ENCODE data around the gene NAV2. TPM values are rescaled to one million over a fixed set of nuclear protein-coding genes. Genes with fewer than 3 reads are reported as not detected.

The NAV2 gene
- total and polyA plus RNA-seq, 2 experiments from 2014 or later, result 26.0 to 45.0 TPM

GRCh38 chr11:19683141-19683805 lies 29.4 kb upstream of the NAV2 start (continued):
- TF ChIP-seq, protein P1, sequence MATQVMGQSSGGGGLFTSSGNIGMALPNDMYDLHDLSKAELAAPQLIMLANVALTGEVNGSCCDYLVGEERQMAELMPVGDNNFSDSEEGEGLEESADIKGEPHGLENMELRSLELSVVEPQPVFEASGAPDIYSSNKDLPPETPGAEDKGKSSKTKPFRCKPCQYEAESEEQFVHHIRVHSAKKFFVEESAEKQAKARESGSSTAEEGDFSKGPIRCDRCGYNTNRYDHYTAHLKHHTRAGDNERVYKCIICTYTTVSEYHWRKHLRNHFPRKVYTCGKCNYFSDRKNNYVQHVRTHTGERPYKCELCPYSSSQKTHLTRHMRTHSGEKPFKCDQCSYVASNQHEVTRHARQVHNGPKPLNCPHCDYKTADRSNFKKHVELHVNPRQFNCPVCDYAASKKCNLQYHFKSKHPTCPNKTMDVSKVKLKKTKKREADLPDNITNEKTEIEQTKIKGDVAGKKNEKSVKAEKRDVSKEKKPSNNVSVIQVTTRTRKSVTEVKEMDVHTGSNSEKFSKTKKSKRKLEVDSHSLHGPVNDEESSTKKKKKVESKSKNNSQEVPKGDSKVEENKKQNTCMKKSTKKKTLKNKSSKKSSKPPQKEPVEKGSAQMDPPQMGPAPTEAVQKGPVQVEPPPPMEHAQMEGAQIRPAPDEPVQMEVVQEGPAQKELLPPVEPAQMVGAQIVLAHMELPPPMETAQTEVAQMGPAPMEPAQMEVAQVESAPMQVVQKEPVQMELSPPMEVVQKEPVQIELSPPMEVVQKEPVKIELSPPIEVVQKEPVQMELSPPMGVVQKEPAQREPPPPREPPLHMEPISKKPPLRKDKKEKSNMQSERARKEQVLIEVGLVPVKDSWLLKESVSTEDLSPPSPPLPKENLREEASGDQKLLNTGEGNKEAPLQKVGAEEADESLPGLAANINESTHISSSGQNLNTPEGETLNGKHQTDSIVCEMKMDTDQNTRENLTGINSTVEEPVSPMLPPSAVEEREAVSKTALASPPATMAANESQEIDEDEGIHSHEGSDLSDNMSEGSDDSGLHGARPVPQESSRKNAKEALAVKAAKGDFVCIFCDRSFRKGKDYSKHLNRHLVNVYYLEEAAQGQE (IDR thresholded peaks at IDR 0.05; ENCODE audit: unreplicated experiment), result no peak
- TF ChIP-seq CREB1 (CRISPR knock-in tag; IDR thresholded peaks at IDR 0.05; ENCODE audit: low read depth), result no peak

GRCh38 chr11:19683862-19684491 lies 28.7 kb upstream of the NAV2 start:
- Mint-ChIP-seq H3K4me3 (no peak overlapping the region), H3K4me1 (peaks cover 21% of the 10 kb centered on the region), H3K27me3 (ENCODE audit: insufficient read depth, low read depth, poor library complexity) (peaks cover 13% of the 10 kb centered on the region), H3K9me3 (no peaks in the 10 kb centered on the region), H3K36me3 (ENCODE audit: low read depth) (no peaks in the 10 kb centered on the region), H3K27ac (no peak overlapping the region)
- peaks cover 12% of the 10 kb centered on the region; the same call in 1 of the 2 replicates for H3K4me1 ChIP-seq (ENCODE audit: insufficient read depth)
- no peaks in the 10 kb centered on the region for H3K79me2 ChIP-seq (replicated peaks; ENCODE audit: insufficient read depth)
- no peak overlapping the region for H3K4me3 ChIP-seq
- H3F3A ChIP-seq (replicated peaks; ENCODE audit: low read depth), result no peaks in the 10 kb centered on the region
- no peak overlapping the region for H3K4me2 ChIP-seq
- H3K27me3 ChIP-seq (ENCODE audit: insufficient read depth), result no peaks in the 10 kb centered on the region
- no peak overlapping the region for H3K27ac ChIP-seq (ENCODE audit: low read depth)
- H3K36me3 ChIP-seq (ENCODE audit: insufficient read depth), result no peaks in the 10 kb centered on the region
- no peak for ATAC-seq
- H2AFZ ChIP-seq, result no peak overlapping the region
- DNase-seq (ENCODE audit: low spot score), result no peak
- H4K20me1 ChIP-seq (replicated peaks; ENCODE audit: insufficient read depth), result no peaks in the 10 kb centered on the region
- no peaks in the 10 kb centered on the region; the same call in 1 of the 2 replicates for H3K9me2 ChIP-seq (ENCODE audit: insufficient read depth)
- TF ChIP-seq NANOG (IDR thresholded peaks at IDR 0.05; ENCODE audit: borderline replicate concordance), result no peak
- TF ChIP-seq ZNF331 (CRISPR knock-in tag; IDR thresholded peaks at IDR 0.05; ENCODE audit: low read depth), result no peak
- TF ChIP-seq, protein P2, sequence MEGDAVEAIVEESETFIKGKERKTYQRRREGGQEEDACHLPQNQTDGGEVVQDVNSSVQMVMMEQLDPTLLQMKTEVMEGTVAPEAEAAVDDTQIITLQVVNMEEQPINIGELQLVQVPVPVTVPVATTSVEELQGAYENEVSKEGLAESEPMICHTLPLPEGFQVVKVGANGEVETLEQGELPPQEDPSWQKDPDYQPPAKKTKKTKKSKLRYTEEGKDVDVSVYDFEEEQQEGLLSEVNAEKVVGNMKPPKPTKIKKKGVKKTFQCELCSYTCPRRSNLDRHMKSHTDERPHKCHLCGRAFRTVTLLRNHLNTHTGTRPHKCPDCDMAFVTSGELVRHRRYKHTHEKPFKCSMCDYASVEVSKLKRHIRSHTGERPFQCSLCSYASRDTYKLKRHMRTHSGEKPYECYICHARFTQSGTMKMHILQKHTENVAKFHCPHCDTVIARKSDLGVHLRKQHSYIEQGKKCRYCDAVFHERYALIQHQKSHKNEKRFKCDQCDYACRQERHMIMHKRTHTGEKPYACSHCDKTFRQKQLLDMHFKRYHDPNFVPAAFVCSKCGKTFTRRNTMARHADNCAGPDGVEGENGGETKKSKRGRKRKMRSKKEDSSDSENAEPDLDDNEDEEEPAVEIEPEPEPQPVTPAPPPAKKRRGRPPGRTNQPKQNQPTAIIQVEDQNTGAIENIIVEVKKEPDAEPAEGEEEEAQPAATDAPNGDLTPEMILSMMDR (conservative IDR thresholded peaks at IDR 0.05; ENCODE audit: low read depth in 2 of 2), result no peak
- TF ChIP-seq JUNB (IDR thresholded peaks at IDR 0.05; ENCODE audit: unreplicated experiment), result no peak
- no peak for TF ChIP-seq ETS1 (IDR thresholded peaks at IDR 0.05)
- no peak for TF ChIP-seq EZH2phosphoT487 (IDR thresholded peaks at IDR 0.05; ENCODE audit: unreplicated experiment)
- no peak for TF ChIP-seq EZH2 (IDR thresholded peaks at IDR 0.05; ENCODE audit: low read depth, unreplicated experiment)
- TF ChIP-seq, protein P3, sequence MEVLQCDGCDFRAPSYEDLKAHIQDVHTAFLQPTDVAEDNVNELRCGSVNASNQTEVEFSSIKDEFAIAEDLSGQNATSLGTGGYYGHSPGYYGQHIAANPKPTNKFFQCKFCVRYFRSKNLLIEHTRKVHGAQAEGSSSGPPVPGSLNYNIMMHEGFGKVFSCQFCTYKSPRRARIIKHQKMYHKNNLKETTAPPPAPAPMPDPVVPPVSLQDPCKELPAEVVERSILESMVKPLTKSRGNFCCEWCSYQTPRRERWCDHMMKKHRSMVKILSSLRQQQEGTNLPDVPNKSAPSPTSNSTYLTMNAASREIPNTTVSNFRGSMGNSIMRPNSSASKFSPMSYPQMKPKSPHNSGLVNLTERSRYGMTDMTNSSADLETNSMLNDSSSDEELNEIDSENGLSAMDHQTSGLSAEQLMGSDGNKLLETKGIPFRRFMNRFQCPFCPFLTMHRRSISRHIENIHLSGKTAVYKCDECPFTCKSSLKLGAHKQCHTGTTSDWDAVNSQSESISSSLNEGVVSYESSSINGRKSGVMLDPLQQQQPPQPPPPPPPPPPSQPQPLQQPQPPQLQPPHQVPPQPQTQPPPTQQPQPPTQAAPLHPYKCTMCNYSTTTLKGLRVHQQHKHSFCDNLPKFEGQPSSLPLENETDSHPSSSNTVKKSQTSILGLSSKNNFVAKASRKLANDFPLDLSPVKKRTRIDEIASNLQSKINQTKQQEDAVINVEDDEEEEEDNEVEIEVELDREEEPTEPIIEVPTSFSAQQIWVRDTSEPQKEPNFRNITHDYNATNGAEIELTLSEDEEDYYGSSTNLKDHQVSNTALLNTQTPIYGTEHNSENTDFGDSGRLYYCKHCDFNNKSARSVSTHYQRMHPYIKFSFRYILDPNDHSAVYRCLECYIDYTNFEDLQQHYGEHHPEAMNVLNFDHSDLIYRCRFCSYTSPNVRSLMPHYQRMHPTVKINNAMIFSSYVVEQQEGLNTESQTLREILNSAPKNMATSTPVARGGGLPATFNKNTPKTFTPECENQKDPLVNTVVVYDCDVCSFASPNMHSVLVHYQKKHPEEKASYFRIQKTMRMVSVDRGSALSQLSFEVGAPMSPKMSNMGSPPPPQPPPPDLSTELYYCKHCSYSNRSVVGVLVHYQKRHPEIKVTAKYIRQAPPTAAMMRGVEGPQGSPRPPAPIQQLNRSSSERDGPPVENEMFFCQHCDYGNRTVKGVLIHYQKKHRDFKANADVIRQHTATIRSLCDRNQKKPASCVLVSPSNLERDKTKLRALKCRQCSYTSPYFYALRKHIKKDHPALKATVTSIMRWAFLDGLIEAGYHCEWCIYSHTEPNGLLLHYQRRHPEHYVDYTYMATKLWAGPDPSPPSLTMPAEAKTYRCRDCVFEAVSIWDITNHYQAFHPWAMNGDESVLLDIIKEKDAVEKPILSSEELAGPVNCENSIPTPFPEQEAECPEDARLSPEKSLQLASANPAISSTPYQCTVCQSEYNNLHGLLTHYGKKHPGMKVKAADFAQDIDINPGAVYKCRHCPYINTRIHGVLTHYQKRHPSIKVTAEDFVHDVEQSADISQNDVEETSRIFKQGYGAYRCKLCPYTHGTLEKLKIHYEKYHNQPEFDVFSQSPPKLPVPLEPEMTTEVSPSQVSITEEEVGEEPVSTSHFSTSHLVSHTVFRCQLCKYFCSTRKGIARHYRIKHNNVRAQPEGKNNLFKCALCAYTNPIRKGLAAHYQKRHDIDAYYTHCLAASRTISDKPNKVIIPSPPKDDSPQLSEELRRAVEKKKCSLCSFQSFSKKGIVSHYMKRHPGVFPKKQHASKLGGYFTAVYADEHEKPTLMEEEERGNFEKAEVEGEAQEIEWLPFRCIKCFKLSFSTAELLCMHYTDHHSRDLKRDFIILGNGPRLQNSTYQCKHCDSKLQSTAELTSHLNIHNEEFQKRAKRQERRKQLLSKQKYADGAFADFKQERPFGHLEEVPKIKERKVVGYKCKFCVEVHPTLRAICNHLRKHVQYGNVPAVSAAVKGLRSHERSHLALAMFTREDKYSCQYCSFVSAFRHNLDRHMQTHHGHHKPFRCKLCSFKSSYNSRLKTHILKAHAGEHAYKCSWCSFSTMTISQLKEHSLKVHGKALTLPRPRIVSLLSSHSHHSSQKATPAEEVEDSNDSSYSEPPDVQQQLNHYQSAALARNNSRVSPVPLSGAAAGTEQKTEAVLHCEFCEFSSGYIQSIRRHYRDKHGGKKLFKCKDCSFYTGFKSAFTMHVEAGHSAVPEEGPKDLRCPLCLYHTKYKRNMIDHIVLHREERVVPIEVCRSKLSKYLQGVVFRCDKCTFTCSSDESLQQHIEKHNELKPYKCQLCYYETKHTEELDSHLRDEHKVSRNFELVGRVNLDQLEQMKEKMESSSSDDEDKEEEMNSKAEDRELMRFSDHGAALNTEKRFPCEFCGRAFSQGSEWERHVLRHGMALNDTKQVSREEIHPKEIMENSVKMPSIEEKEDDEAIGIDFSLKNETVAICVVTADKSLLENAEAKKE (CRISPR knock-in tag; IDR thresholded peaks at IDR 0.05), result no peak
- no peak for TF ChIP-seq CREB1 (CRISPR knock-in tag; IDR thresholded peaks at IDR 0.05; ENCODE audit: low read depth)

All from GM23338 (cell line).